Liver (tissue), 3 donors: ENCODE measurements around the gene PLEKHA7.

Source experiments
- ATF3 ChIP-seq: IDR thresholded peaks from 2 replicates; pipeline ENCODE4 v1.6.1; 2016; ENCODE audit warnings: antibody characterized with exemption
- CTCF ChIP-seq: fragments of 150-350 bp; IDR thresholded peaks from 2 replicates; pipeline ENCODE4 v1.5.1; 2017; ENCODE audit warnings: improper control_type of control experiment, low read depth, low read length; ENCODE audit not compliant: missing input control
- EGR1 ChIP-seq, 2 donors: IDR thresholded peaks; 2 replicates each; pipeline ENCODE4 v1.6.1; 2016 to 2018; ENCODE audit warnings: antibody characterized with exemption in 2 of 2, low read depth in 2 of 2
- JUND ChIP-seq, 2 donors: IDR thresholded peaks; 2 replicates each; pipeline ENCODE4 v1.6.1; 2016; ENCODE audit warnings: antibody characterized with exemption in 2 of 2
- YY1 ChIP-seq: IDR thresholded peaks from 2 replicates; pipeline ENCODE4 v1.6.1; 2016; ENCODE audit warnings: antibody characterized with exemption, mild to moderate bottlenecking
- ZBTB33 ChIP-seq: IDR thresholded peaks from 2 replicates; pipeline ENCODE4 v1.6.1; 2016; ENCODE audit warnings: antibody characterized with exemption
- donor health status: healthy.
- donor health status: healthy.

- TF ChIP-seq CTCF (no peak), JUND (IDR thresholded peaks at IDR 0.05) (no peak), ZBTB33 (no peak), YY1 (no peak), ATF3 (no peak), EGR1 (IDR thresholded peaks at IDR 0.05; ENCODE audit: low read depth in 2 of 2) (no peak)
These were observed 8.6 kb downstream of the PLEKHA7 start for GRCh38 chr11:17005646-17006045.
